Renal cortical epithelial cell (primary cell): ENCODE measurements around the gene BAG2. TPM values are rescaled to one million over a fixed set of nuclear protein-coding genes. Genes with fewer than 3 reads are reported as not detected.
A peak's percentile ranks its signal among the peaks of the same experiment; 100 is the strongest.

Source experiments
- DNase-seq: peaks from one replicate; pipeline ENCODE4 v3.0.0-alpha.2; 2011; ENCODE audit warnings: low read depth
- total RNA-seq: library from RNA; depleted of rRNA; stranded (reverse); fragments of >200 nt; gene quantifications from 2 replicates; pipeline ENCODE4 v1.2.3, GENCODE V29; 2014

BAG2 gene
- total RNA-seq, 1 donor from 2014 or later: 14.6 TPM

DNA sequence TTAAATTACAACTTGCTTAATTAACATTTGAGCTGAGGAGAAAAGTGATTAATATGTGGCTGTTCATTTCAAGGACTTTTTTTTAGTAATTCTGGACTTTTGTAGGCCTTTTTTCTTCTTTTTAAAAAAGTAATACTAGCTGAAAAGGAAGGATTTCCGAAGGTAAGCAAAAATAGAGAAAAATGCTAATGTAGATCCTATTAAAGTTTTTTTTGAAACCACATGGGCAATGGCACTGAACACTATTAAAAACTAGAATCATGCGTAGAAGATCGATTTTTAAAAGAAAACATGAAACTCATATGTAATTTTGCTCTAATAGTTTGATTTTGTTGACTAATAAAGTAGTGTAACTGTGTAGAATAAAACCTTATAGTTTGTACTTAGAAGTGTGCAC, 2.4 kb downstream of the BAG2 start:
- no peak for DNase-seq

DNA sequence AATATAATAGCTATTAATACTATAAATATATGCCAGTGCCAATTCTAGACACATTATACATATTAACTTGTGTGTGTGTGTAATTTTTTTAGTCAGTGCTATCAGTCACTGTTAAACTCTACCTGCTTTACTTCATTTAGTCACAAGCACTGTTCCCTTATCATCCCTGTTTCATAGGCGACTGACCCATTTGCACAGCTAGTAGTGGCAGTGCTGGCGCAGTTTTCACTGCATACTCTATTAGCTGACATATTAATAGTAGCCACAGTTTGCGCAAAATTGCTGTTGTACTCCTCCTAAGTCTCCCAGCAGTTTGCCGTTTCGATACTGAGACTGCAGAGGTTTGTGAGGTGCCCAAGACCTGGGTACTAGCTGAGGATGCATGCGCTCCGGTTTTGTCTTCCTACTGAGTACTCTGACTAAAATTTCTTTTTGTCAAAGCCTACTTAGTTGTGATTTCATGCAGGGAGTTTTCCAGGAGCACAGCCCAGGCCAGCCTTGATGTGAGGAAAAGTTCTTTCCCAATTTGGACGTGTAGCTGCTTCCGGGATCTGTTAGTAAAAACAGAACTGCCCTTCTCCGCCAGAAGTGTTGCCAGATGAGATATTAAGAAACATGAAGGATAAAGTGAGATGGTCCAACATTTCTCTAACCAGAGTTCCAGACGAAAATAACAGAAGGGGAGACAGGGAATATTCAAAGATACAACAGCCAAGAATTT, 5.6 kb downstream of the BAG2 start:
- no peak for DNase-seq

DNA sequence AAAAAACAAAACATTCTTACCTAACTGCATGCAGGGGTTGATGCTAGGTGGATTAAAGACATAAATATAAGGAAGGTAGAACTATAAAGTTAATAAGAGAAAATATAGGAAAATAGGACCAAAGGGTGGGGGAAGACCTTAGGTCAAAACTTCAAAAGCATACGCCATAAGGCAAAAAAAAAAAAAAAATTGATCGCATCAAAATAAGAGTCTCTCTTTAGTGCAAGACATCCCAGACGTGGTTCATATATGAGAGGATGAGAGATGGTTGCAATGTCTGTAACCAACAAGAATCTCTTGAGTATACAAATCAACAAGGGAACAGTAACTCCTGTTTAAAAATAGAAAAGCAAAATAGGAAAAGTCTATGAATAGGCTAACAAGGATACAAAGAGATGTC, 8.5 kb downstream of the BAG2 start:
- DNase-seq: no peak

DNA sequence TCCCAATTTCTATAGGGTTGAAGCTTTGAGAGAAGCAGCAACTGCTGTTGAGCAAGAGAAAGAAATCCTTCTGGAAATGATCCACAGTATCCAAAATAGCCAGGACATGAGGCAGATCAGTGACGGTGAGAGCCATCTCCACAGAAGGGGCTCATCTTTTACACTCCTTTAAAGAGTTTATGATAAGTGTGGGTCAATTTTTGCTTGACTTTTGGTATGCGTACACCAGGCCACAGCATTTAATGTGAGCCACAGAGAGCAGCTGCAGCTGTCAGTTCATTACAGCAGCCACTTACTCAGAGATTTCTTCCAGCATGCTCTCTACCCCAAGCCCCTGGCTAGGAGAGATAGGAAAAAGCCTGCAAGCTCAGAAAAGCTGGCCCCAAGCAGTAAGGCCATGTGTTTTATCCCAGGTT, 9.9 kb downstream of the BAG2 start:
- DNase-seq: no peak

GRCh38 chr6:57183336-57183735, 11.2 kb downstream of the BAG2 start:
- DNase-seq: no peak

DNA sequence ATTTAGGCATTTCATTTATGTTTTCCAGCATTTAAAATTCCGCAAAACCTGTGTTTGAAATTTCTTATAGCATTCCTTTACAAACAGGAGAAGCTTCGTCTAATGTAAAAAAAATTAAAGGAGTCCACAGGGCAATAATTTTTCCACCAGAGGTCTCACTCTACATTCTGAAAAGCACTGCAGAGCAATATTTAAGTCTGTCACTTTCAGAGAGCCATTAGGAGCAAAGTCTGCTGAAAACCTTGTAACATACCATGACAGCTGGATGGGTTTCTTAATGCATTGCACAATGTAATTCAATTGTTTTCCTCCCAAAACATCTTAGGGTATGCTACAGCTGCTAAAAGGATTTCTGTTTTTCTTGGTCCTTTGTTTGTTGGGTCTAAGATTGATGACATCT, 18.0 kb downstream of the BAG2 start:
- peak; percentile 27 for DNase-seq

DNA sequence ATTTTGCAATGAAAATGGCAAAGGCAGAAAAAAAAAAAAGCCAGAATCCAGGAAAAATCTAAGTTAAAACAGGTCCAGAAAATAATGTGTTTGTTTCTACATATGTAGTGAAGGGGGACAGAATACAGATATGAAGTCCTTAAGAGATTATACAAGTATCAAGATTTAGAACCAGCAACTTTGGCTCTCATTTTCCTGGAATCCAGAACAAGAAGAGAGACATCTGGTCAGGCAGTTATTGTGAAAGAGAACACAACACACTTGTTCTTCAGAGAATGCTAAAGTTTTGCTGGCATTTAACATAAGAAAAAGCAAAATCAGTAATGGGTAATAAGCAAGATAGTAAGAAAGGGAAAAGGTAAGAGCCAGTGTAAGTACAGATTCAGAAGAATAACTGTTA, 21.1 kb downstream of the BAG2 start:
- no peak for DNase-seq

GRCh38 chr6:57195457-57195856, 23.3 kb downstream of the BAG2 start:
- no peak for DNase-seq

DNA sequence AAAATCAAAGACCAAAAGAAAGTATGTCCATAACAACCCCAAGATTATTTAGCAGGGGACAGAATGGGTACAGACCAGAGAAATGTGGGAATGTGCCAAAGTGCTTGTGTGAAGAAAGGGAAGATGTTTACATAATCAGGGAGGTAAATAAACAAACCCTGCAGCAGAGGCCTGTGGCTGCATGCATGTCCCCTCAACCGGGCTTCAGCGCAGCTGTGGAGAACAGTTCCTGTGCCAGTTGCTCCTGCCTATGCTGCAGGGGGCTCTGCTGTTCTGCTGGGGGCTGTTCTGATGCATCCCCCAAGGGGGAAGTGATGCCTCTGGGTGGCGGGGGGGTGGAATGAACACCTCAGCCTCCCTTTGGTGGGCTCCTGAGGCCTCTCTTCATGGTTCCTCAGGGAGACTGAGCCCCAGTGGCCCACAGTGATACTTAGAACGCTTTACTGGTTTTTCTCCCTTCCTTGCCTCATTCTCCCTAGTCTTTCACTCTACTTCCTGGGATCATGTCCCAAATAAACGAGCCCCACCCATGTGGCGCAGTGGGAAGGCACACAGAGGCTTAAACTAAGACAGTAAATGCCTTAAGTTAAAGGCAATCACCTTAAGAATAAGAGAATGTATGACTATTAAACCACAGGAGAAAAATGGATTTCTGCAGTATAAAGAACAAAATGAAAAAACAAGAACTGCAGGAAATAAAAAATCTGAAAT, 27.0 kb downstream of the BAG2 start:
- DNase-seq: no peak

DNA sequence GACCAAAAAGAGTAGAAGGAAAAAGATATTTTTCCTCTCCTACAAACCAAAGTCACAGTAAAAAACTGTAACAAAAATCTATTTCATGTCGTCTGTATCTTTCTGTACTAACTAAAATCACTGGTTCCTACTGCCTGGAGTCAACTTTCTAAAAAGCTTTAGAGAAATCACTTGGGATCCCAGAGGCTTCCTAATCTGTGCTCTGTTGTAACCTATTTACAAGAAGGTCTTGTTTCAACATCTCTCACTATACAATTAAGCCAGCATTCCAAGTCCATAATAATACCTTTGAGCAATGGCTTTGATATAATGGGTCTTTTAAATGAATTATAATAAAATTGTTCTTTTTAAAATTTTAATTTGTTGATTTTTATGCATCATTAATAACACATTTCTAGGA, 29.6 kb downstream of the BAG2 start:
- DNase-seq: no peak

DNA sequence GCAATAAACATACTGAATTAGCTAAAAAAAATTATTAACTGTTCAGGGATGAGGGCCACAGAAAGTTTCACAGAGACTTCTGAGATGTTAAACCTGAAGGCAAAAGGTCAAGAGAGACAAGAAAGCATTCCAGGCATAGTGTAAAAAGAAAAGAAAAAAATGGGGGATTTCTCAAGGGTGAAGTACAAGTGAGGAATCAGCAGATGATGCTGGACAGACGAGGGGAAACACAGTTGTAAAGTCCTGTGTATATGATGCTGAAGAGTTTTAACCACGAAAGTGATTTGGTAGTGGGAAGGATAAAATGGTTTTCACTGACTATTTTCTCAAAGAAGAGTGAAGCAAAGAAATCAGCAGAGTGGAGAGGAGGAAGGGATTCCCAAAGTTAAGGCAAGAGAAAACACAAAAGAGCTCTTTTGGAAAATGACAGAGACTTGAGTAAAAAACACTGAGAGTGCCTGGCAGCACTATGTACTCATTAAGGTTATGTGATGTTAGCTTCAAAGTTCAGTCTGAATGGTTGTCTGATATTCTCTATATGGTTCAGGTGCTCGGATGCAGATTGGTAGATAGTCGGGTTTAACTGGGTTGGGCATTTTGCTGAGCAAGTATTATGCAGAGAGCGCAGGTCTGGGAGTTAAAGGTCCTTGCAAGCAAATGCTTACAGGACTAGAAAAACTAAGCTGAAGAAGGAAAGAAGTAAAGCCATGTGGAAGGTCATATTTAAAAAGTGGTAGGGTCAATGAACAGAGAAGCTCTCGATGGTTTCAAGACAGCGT, 33.6 kb downstream of the BAG2 start:
- no peak for DNase-seq

GRCh38 chr6:57207141-57207540, 35.0 kb downstream of the BAG2 start:
- peak; percentile 86 for DNase-seq

GRCh38 chr6:57207872-57208271, 35.7 kb downstream of the BAG2 start:
- DNase-seq: no peak

DNA sequence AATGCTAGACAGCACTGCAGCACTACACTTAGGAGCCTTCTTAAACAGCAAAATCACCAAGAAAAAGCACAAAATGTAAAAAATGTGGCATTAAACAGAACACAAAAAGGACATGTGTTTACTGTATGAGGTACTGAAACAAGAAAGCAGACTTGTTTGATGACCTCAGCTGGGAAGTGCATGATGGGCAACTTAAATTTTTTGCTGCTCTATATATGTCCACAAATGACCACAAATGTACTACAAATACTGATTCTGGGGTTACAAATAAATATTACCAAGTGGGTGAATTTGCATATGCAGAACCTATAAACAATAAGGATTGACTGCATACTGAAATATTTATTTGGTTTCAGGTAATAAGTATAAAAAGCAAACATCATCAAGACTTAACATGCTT, 36.9 kb downstream of the BAG2 start:
- no peak for DNase-seq

DNA sequence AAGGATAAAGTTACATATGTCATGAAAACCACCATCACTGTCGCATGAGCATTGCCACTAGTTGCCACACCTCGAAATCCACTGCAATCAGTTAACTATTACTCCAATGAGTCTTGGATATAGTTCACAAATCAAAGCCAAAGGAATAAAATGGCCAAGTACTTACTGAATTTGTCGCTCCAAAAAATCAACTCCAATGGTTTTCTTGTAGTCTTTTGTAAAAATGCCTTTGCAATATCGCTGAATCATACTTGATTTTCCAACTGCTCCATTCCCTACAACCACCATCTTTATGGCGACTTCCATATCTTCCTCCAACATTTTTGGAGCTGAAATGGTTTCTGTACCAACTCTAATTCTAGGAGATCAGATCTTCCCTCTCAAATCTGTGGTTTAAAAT, 37.9 kb downstream of the BAG2 start:
- DNase-seq: no peak

DNA sequence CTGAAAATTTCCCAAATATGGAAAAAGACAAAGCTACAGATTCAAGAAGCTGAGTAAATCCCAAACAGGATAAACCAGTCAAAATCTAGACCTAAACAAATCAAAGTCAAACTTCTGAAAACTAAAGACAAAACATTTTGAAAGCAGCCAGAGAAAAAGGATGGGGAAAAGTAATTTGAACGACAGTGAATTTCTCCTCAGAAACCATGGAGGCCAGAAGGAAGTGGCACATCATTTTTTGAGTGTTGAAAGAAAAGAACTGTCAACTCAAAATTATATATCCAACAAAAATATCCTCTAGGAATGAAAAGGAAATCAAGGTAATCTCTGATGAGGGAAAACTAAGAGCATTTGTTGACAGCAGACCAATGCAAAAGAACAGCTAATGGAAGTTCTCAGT, 43.1 kb downstream of the BAG2 start:
- no peak for DNase-seq

- DNase-seq: no peak
Observed at GRCh38 chr6:57216235-57217101, 44.3 kb downstream of the BAG2 start.

- no peak for DNase-seq
Observed at GRCh38 chr6:57217270-57217669, 45.1 kb downstream of the BAG2 start.

GRCh38 chr6:57220083-57220703, 48.1 kb downstream of the BAG2 start:
- no peak for DNase-seq

- DNase-seq: peak; percentile 21
Observed at GRCh38 chr6:57221191-57221935, 49.2 kb downstream of the BAG2 start.
